ENCODE results near the gene RASL11A. TPM values are rescaled to one million over a fixed set of nuclear protein-coding genes. Genes with fewer than 3 reads are reported as not detected.
"Not testable (repeated sequence)": the region's sequence is repeated elsewhere in the genome, so short reads cannot be mapped to it uniquely, and the experiment has no call there.

The RASL11A gene
- polyA plus RNA-seq, 12 donors: 1.5 to 3.4 (median 2.1) TPM; not detected in 2

DNA sequence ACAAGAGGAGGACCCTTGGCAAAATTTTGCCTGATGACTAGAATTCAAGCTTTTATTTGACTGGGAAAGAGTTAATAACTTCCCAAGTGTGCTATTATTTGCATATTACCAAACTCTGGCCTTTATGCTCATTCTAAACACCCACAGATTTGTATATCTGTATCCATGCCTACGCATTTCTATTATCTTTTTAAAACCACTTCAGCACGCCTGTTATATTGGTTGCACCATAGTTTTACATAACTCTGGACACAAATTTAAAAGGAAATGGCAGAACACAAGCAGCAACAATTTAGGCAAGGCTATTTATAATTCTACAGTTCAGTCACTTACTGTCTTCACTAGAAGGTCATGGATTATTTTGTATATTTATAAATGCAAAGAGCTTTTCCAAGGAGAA is 3.7 kb upstream of the RASL11A start:
- DNase-seq: no peak

DNA sequence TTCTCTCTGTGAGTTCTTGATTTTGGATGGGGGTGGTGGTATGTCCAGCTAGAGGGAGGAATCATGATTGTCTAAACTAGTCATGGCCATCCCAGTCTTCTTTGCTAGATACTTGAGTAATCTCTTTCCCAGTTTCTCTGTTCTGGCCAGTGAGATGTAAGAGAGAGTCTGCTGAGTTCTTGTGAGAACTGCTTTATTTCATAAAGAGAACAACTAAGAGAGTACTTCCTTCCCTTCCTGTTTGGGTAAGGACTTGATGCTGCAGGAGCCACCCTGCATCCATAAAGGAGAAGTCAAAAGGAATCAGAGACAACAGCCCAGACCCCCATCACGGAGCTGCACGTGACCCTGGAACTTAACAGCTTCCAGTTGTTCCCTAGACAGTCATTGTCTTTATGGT is 3.0 kb upstream of the RASL11A start:
- DNase-seq: no peak

DNA sequence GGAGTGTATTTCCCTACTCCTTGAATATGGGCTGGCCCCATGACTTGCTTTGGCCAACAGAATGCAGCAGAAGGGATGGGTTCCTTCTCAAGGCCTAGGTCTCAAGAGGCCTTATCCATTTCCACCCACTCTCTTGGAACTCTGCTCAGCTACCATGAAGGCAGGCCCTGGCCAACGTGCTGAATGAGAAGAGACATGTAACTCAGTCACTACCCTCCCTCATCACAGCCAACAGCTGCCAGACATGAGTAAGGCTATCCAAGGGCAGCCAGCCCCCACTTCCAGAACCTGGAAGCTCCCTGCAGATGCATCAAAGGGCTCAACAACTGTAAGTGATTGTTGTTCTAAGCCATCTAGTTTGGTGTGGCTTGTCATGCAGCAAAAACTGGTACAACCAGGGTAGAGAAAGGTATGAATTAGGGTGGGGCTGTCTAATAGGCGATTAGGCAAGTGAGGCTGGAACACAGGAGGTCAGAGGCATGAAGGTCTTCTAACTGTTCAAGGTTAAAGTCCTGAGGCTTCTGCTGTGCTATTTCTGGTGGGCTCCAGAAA is 1.4 kb upstream of the RASL11A start:
- DNase-seq: no peak

DNA sequence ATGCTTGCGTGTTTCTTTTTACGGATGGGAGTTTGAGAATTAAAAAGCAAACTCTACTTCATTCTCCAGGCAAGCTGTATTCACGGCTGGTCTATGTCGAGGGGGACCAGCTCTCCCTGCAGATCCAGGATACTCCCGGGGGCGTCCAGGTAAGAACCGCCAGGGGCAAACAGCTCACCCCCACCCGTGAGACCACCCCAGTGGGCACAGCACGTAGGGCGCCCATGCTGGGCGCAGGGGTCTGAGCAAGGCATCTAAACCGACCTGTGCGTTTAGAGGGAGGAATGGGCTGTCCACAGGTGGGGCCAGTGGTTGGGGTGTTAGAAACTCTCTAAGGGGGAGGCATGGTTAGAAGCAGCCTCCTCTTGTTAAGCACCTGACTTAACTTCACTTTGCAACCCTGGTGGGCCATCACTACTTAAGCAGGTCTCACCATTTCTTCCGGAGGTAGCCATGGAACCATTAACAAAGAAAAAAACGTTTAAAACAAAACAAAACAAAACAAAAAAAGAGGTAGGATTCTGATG is 1.0 kb downstream of the RASL11A start:
- DNase-seq: no peak

DNA sequence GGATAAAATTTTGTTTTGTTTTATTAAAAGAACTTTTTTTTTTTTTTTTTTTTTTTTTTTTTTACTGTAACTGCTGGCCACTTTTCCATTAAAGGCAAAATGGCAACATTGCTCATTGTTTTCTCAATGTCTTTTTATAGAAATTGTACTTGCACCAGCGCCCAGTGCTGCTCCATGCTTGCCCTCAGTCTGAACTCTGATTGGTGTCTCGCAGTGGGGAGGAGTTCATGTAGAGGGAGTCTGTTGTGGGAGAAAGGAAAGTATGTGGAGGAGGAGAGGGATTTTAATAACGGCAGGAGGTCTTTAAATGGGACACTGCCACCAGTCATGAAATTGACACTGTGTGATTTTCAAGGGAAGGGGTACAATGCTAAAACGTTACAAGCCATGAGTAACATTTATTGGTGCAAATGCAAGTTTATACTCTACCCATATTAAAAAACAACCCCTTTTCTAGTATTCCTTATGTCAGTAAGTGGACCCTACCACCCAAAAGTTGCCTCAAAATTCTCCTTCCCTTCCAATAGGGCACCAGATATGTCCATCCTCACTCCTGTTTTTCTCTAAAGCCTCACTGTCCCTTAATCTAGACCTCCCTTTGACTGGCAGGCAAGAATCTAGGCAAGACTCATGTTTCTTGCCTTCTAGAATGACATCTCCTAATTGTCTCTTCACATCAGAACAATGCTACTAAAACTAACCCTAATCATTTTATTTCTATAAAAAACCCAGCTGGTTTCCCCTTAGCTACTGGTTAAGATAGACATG is 3.2 kb downstream of the RASL11A start:
- DNase-seq: no peak

DNA sequence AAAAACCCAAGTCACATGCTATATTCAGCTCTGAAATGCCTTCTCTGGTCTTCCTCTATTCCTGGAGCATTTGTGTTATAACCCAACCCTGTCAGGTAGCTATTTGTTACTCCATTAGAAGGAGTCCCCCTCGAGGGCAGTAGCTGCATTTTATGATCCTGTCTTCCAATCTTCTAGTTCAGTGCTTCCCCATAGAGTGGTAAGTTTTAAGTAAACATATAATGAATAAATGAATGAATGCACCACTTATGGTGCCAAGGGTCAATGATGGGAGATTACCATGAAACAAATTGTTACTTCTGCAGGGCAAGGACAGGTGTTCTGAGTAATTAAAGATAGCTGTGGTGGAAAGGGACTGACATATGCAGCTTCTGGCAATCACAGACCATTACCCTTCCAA is 4.0 kb downstream of the RASL11A start:
- DNase-seq: no peak

DNA sequence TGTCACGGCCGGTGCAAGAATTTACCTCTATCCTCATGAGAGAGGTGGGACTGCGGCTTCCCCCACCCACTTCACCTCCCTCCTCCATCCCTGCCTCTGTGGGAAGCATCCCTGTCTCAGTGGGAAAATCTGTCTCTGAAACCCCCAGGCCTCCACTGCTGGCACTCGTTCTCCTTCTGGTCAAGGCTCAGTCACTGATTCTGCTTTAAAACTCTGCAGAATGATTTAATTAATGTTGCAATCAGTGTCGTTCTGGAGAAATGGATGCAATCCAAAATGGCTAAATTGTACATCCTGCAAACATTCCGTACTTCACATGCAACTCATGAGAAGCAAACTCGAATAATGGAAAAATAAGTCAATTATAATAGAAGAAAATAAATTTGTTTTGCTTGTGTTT is 5.6 kb downstream of the RASL11A start:
- DNase-seq: no peak

DNA sequence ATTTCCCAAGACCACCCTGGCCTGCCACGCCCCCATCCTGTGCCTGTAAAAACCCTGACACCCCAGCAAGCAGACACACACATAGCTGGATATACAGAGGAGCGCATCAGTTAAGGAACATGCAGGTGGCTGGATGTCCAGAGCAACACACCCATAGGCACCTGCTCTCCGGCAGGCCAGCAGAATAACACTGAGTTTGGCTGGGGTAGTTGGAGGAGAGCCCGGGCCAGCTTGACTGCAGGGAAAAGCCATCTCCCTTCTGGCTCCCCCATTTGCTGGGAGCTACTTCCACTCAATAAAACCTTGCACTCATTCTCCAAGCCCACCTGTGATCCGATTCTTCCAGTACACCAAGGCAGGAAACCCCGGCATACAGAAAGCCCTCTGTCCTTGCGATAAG is 8.9 kb downstream of the RASL11A start:
- DNase-seq: no peak

DNA sequence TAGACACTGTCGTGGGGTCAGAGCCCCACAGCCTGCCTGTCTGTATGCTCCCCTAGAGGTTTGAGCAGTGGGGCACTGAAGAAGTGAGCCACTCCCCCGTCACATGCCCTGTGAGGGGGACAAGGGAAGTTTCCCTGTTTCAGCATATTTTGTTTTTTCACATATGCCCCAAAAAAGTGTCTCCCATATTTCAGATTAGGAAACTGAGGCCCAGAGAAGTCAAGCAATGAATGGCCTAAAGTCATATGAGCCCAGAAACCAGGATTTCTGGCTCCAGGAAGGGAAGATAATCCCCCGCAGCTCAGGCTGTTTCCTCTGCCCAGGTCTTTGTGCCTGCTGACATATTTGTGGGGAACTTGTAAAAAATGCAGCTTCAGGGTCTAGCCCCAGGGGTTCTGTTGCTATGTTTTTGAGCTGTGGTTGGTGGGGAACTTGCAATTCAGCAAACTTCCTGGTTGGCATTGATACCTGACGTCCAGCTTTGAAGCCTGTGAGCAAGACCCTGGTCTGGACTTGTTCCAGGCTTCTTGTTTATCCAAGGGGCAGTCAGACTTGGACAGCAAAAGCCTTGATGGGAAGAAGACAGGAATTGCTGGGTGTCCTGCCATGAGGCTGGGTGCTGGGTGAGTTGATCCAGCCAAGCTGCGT is 9.5 kb downstream of the RASL11A start:
- DNase-seq: no peak

DNA sequence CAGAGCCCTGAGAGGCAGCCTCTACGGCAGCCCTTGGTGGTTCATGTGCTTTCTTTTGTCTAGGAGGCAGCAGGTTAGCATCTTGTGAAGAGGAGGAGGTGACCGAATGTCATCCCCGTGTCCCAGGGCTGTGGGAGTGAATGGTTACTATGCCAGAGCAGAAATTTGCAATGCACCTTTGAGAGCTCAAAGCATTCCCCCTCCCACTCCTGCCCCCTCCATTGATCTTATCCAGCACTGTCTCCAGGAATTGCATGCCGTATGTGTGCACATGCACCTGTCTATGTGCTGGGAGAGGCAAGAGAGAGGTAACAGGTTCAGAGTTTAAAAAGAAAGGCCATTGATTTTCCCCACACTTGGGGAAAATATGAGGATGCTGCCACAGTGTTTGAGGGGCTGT is 10.2 kb downstream of the RASL11A start:
- DNase-seq: no peak

DNA sequence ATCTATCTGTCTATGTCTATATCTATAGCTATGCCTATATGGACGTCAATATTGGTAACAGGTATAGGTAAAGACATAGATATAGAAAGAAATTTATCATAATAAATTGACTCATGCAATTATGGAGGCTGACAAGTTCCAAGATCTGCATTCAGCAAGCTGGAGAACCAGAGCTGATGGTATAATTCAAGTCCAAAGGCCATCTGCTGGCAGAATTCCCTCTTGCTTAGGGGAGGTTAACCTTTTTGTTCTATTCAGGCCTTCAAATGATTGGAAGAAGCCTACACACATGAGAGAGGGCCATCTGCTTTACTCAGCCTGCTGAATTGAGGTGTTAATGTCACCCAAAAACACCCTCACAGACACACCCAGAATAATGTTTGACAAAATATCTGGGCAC is 10.8 kb downstream of the RASL11A start:
- DNase-seq: no peak

DNA sequence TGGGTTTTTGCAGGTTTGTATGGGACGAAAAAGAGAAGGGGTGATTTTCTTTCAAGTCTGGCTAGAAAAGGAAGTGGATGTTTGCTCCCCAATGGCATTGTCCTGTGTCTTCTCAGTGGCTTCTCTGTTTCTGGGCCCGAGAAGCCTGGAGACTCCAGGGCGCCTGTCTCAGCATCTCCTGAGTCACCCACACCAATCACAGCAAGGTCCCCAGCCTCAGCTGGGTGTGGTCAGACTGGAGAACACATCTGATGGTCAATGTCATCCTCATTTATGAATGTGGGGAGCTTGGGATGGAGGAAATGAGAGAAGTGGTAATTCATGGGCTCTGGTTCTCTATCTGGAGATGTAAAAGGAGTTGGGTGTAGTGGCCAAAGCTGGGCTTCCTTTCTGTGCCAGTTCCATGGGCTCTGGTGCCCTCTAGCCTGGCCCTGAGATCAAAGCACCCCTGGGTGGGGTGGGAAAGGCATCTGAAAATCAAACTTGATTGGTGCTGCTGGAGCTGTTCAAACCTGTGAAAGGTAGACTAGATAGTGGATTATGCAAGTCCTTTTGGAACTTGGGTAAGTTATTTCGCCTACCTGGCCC is 13.4 kb downstream of the RASL11A start:
- no peak for DNase-seq

DNA sequence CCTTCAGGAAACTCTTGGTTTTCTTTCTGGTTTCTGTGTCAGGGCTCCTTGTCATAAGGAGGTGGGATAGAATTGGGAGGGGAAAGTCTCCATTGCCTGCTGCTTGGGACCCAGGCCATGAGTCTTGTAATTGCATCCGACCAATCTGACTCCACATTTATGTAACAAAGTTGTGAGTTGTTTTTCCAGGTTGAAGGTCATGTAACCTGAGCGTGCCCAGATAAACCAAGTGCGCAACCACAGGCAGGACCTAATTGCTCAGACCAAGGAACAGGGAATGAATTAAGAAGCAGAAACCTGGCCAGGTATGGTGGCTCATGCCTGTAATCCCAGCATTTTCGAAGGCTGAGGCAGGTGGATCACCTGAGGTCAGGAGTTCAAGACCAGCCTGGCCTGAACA is 17.8 kb downstream of the RASL11A start:
- no peak for DNase-seq

DNA sequence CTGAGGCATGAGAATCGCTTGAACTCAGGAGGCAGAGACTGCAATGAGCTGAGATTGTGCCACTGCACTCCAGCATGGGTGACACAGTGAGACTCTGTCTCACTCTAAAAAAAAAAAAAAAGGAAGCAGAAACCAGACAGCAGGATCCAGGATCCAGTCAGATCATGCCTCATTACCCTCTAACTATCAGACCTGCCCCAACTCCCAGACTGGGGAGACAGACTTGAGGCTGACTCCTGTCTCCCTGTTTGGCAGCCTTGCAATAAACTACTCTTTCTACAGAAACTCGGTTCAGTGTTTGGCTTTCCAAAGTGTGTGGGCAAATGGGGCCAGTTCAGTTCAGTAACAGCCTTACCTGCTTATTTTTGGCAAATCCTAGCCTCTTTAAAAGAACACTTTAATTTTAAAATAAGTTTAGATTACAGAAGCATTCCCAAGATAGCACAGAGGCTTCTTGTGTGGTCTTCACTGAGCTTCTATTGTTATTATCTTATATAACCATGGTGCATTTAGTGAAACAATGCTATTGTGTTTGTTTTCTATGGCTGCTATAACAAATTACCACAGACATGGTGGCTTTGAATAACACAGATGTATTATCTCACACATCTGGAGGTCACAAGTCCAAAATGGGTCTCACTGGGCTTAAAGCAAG is 18.5 kb downstream of the RASL11A start:
- no peak for DNase-seq

DNA sequence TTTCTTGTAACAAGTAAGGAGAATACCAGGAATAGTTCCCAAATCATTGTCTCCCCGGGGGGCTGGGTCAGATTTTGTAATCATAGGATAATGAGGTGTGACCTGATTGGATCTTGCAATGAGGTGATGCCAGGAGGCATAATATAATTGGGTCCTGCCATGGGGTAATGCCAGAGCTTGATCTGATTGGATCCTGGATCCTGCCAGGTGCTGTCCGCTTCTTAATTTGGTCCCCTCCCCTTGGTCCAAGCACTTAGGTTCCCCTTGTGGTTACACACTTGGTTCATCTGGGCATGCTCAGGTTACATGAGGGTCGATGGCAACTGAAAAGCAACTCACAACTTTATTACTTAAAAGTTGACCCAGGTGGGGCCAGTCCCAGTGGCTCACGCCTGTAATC is 20.1 kb downstream of the RASL11A start:
- no peak for DNase-seq

DNA sequence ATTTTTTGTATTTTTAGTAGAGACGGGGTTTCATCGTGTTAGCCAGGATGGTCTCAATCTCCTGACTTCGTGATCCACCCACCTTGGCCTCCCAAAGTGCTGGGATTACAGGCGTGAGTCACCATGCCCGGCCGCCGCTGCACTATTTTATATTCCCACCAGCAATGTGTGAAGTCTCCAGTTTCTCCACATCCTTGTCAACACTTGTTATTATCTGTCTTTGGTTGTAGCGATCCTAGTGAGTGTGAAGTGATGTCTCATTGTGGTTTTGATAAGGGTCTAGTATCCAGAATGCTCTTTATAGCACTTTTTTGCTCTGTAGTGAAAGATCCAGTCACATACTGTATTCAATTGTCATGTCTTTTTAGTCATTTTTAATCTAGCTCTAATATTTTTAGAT is 21.3 kb downstream of the RASL11A start:
- not testable (repeated sequence) for DNase-seq

DNA sequence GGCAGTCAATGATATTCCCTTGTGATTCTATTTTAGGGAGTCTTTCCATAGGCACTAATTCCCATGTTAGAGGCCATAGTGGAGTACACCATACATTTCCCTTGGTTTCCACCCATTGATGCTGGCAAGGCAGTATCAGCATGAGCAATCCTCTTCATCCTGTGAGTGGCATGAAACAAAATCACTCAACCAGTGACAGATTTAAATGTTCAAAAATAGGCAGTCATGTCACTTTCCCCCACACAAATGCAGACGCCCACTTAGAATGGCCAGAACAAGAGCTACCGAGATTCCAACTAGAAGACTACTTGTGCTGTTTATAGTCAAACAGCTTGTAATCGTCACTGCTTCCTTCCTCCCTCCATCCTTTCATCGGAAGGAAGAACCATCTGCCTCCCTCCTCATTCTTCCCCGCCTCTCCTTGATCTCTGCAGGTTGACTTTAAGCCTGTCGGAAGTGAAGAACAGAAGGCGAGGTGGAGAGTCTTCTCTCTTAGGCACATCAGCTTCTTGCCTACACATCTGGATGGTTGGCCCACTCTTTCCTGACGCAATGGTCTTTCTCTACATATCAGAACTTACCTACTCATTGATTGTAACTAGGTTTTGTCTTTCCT is 22.6 kb downstream of the RASL11A start:
- DNase-seq: no peak

DNA sequence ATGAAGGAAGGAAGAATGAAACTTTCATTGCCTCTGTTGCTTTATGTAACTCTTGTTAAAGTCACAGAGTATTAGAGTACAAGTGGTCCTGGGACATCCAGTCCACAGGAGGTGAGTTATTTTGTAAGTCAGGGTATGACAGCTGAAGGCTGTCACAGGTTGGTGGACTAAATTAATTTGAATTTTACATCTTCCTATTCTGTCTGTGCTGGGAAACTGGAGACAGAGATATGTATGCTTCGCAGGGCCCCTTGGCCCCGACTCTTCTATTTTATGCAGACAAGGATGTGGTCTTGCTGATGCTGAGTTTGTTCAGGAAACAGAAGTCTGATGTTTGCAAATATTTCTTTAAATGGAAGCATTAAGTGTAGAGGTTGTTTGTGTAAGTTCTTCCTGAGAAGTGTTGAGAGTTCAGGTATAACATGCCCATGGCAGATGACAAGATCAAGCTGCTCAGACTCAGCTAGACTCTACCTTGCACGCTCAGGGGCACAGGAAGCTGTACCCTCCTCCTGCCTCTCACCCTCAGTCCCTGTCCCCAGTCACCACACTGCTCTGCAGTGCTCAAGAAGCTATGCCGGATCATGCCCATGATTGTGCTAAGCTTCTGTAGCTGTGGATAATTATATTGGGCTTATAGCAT is 23.4 kb downstream of the RASL11A start:
- no peak for DNase-seq

DNA sequence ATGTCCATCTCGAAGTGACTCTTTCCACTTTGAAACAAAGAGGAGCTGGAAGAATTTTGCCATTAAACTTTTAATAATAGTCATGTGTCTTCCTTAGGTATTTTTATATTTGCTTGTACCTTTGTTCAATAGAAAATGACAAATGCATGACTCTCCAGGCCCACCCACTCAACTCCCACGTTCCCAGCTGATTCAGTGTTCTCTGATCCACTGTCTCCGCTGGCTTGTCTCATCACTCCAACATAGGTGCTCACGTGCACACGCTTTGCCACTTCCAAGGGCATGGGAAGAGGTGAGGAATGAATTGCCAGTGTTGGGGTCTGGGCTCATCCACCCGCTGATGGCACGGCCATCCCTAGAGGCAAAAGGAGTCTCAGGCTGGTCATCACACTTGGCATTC is 24.5 kb downstream of the RASL11A start:
- DNase-seq: no peak

DNA sequence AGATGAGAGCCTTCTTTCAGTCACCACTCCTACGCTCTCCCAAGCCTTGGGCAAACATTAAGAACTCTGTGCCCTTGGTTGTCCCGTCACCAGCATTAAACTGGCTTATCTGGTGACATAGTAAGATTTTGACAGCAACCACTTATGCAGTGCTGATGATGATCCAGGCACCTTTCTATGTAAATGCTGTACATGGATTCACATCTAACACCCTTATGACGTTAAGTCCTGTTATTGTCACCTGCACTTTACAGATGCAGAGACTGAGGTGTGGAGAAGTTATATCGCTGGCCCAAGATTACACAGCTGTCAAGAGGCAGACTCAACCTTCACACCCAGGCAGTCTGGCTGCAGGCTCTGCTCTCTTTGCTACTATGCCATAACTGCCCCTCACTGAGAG is 25.0 kb downstream of the RASL11A start:
- no peak for DNase-seq

DNA sequence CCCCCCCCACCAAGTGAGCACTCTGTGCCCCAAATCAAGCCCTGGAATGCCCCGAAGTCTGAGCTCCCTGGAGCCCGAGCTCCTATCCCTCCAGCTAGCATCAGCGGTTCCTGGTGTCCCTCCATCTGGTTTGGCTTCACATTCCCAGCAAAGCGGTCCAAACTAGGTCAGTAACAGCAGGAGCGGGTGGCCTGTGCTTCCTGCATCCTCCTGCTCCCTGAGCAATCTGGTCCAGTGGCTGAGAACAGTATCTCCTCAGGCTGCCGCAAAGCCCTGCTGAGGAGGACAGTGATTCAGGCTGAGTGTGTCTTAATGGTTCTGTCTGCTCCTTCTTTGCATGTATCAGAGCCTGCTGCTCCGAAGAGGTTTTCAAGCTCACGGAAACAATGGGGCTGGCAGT is 25.9 kb downstream of the RASL11A start:
- DNase-seq: no peak
